SKM-1 treated with dmso at 0.1 percent for 144 hours (cell line): ENCODE measurements around the gene PNPLA2.
A peak's percentile ranks its signal among the peaks of the same experiment; 100 is the strongest.

ENCODE experiments used
- DNase-seq: peaks from one replicate; lab custom pipeline; 2025; ENCODE audit not compliant: unreplicated experiment; lab: John Stamatoyannopoulos, UW

The PNPLA2 gene

GRCh38 chr11:842370-843002 is 23.8 kb downstream of the PNPLA2 start, which contains the start of the genes POLR2L and TSPAN4:
POLR2L (minus strand) TSS chr11:842529; CDS start chr11:842508, 21 bp downstream.
TSPAN4 (plus strand) TSS chr11:842852; CDS start chr11:850305, 7,453 bp downstream.
- DNase-seq = peak; percentile 71

- no peak for DNase-seq
These were observed 24.5 kb downstream of the PNPLA2 start for GRCh38 chr11:843086-843734.

GRCh38 chr11:843818-844692 is 25.3 kb downstream of the PNPLA2 start:
- DNase-seq = peak; percentile 41

DNA sequence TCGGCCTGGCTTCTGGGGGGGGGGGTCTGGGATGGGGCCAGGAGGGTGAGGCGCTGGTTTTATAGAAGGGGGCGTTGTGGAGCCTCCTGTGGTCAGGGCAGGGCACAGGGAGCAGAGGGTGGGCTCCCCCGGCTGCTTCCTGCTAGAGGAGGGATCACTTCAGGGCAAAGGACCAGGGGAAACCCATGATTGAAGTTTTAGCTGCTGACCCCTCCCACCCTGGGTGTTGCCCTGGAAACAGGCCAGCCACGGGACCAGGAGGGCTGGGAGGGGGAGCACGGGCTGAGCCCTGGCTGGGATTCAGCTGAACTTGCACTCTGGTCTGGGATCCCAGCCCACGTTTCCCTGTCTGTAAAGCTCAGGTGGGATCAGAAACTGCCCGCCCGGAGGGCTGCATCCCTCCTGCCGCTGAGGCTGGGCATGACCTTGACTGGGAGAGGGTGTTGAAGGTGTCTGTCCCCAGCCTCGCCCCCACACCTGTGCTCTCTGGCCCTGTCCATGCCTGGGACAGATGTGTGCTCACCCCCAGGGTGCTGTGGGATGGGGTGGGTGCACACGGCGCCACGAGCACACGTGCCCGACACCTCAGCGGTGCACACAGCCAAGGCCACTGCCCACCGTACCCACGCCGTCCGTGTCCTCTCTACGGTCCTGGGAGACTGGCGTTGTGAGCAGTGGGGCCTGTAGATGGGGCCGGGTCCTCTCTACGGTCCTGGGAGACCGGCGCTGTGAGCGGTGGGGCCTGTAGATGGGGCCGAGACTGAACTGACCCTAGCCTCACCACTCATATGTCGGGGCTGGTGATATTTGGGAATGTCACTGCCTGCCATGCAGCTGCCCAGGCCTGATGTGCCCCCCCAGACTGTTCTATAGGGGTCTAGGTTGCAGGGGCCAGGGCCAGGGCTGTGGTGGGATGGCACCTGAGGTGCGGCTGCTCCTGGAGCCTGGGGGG is 26.3 kb downstream of the PNPLA2 start:
- no peak for DNase-seq

GRCh38 chr11:845872-846495 is 27.3 kb downstream of the PNPLA2 start:
- DNase-seq = no peak

GRCh38 chr11:846496-847098 is 27.9 kb downstream of the PNPLA2 start:
- no peak for DNase-seq

- no peak for DNase-seq
These were observed 29.2 kb downstream of the PNPLA2 start for GRCh38 chr11:847876-848275.

DNA sequence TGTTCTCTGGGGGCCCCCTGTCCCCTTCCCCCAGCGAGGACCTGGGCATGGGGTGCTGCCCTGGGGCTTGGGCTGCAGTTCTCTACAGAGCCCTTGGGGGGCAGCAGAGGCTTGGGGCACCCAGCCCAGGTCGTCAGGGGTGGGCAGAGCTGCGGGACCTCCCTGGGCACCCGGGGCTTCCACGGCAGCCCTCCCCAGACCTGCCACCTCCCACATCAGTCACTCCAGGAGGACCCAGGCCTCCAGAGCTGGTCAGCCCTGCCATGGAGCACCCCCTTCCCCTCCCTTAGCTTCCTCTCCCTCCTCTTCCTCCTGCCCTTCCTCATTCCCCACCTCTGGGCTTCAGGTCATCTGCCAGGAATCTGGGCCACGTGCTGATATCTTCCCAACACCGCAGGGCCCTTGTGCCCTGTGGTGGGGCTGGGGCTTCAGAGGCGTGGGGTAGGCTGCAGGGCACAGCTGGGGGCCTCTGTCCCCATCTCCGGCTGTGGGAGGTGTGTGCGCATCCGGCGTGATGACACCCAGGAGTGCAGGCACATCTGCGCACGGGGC is 29.7 kb downstream of the PNPLA2 start:
- no peak for DNase-seq

DNA sequence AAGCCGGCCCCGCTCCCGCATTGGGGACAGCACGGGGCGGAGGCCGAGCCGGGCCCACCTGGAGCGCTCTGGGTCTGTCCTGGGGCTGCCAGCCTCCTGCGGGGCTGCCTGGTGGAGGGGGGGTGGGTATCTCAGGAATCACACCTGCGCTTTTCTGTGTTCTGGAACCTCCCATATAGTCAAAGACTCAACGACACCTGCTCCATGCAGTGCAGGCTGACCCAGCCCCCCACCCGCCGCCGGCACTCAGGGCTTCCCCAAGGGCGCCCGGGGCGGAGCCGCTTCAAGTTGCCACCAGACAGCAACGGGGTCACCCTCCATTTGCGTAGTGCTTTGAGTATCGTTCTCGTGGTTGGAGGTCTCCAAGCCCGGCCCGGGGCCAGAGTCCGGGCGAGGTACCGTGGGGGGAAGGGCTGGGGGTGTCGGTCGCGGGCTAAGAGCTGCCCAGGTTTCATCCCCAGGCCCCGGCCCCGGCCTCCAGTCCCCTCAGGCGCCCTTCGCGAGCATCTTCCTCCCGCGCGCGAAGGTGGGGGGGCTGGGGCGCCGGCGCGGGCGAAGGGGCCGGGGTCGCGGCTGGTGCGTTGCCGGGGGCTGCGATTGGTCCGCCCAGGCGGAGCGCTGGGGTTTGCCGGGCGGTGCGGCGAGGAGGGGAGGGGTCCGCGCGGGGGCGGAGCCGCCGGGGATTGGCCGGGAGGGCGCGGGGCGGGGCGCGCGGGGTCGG is 30.6 kb downstream of the PNPLA2 start:
- no peak for DNase-seq

DNA sequence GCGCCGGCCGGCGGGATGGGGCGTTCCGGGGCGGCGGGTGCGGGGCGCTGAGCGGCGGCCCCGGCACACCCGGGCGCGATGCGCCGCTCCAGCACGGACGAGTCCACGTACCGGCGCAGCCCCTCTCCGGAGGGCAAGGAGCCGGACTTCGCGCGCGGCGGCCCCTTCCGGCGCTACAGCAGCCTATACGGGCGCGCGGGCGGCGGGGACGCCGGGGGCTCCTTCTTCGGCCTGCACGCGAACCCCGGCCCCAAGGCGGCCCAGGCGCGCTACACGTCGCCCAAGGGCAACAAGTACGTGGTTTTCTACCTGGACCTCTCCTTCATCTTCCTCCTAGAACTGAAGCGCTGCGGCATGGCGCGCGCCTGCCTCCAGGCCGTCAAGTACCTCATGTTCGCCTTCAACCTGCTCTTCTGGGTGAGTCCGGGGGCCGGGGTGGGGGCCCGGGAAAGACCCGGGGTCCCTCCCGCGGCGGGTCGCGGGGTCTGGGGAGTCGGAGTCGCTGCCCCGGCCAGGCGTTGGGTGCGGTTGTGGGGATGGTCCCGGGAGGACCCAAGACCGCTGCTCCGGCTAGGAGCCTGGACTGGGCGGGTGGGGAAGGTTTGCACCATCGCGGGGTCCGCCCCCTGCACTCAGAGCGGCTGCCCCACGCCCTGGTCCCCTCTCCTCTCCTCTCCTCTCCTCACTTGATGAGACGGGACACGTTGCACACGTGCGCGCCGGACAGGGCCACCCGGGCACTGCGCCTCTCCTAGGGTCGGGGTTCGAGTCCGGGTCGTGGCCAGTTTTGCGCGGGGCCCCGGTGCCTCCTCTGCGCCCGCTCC is 31.4 kb downstream of the PNPLA2 start:
- DNase-seq = no peak

DNA sequence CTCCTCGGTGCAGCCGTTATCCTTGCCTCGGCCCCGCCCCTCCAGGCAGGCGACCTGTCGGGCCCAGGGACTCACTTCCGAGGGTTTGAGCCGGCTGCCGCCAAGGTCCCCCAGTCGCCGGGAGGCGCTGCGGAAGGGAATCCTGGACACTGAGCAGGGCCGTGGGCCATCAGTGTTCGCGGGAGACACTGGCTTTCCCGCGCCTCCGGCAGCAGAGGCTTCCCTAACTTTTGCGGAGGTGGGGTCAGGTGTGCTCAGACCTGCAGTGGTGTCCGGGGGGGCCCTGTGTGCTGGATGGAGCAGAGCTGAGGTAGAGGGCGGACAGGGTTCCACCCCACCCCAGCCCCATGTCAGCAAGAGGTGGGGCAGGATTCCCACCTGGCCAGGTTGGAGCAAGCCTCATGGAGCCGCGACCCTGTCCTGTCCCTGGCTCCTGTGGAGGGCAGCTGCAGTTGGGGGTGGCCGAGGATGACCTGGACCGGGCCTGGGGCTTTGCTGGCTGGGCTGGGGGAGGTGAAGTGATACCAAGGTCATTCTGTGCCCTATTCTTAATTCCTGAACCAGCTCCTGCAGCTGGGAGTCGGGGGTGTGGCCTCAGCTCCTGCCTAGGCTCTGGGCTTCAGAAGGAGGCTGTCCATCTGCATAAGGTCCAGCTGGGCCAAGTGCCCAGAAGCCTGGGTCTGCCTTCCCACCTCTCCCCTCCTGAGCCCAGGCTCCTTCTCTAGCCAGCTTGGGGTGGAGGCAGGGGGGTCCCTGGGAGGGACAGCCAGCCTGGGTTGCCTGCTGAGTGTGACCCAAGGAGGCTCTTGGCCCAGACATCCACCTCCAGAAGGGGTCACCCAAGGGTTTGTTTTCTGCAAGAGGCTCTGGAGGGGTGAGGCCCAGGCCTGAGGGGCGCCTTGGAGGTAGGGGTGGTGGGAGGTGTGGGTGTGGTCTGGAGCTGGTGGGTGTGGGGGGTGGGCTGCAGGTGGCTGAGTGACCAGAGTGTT is 32.4 kb downstream of the PNPLA2 start:
- DNase-seq = no peak

DNA sequence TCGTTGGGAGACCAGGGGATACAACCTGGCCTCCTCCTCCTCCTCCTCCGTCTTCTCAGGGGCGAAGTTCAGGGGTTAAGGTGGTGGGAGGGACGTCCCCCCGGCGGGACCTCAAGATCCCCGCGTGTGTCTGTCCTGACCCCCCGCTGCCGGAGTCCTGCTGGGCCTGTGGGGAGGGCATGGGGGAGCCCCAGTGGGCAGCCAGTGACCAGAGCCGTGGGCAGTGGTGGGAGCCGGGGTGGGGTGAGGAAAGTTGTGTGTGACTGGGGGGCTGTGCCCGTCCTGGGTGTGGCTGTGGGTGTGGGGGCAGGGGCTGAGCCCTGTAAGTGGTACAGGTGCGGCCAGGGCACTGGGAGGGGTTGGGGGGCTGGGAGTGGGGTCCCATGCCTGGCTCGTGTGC is 34.0 kb downstream of the PNPLA2 start:
- DNase-seq = no peak

GRCh38 chr11:853682-854448 is 35.2 kb downstream of the PNPLA2 start:
- no peak for DNase-seq

- DNase-seq = no peak
These were observed 36.1 kb downstream of the PNPLA2 start for GRCh38 chr11:854601-855329.

DNA sequence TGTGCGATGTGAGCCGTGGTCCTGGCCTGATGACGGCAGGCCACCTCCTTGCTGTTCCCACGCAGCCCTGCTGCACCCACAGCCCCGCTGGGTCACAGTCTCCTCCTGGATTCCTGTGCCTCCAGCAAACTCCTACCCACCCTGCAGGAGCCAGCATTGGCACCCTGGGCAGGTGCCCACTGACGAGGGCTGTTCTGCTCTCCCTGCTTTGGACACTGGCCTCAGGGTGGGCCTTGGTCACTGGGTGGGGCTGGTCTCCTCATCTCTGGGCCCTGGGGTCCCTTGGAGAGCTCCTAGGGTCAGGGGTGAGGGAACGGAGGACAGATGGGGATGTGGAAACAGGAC is 36.6 kb downstream of the PNPLA2 start:
- DNase-seq = no peak
